Endothelial cell of umbilical vein (primary cell): ENCODE data around the gene GMEB2. TPM values are rescaled to one million over a fixed set of nuclear protein-coding genes. Genes with fewer than 3 reads are reported as not detected.

Experiments used
- BruUV-seq: library from RNA; stranded (reverse); fragments of 400-500 nt; replicated peaks from 2 replicates; lab custom pipeline; 2021; lab: Mats Ljungman, UMichigan
- CTCF ChIA-PET: fragments of 300-600, 350-600 bp; sonication (Branson Sonifier 250); formaldehyde crosslinking; loops from one replicate; lab custom pipeline; 2021; ENCODE audit warnings: antibody characterized with exemption, inconsistent platforms; lab: Charles Lee
- POLR2A ChIA-PET: fragments of 300-600, 350-600 bp; sonication (Branson Sonifier 250); formaldehyde crosslinking; loops from one replicate; lab custom pipeline; 2021; ENCODE audit warnings: antibody characterized with exemption, inconsistent platforms; lab: Charles Lee
- DNase-seq: peaks from one replicate; pipeline ENCODE4 v3.0.0-alpha.2; 2011; ENCODE audit warnings: low read depth, low spot score
- FAIRE-seq: peaks from 2 replicates; lab custom pipeline; 2011; peaks lifted over from hg19 to GRCh38; lab: Jason Lieb, UNC
- H2AFZ ChIP-seq: 2 replicates; pipeline ENCODE4 v1.6.0; 2012; ENCODE audit warnings: low read depth, low read length, control low read depth, inconsistent platforms
- H3K27ac ChIP-seq: 2 replicates; pipeline ENCODE4 v1.5.1; 2011; ENCODE audit warnings: low read depth, mild to moderate bottlenecking, control low read depth, low read length, moderate library complexity; ENCODE audit not compliant: insufficient read depth
- H3K27me3 ChIP-seq, 2 experiments: 2 replicates each; pipeline versions ENCODE4 v1.6.0 to v1.6.1; 2011; ENCODE audit warnings: low read length in 2 of 2, mixed read lengths in 1 of 2; ENCODE audit not compliant: control insufficient read depth in 2 of 2, insufficient read depth in 2 of 2
- H3K36me3 ChIP-seq, 2 experiments: 2 replicates in 1 of 2; 3 replicates in 1 of 2; pipeline ENCODE4 v1.5.1; 2011; ENCODE audit warnings: low read length in 2 of 2, mild to moderate bottlenecking in 1 of 2, moderate library complexity in 1 of 2; ENCODE audit not compliant: control insufficient read depth in 2 of 2, insufficient read depth in 2 of 2; ENCODE audit errors: extremely low read depth in 1 of 2
- H3K4me1 ChIP-seq: 3 replicates; pipeline ENCODE4 v1.5.1; 2011; ENCODE audit warnings: mild to moderate bottlenecking, low read length; ENCODE audit not compliant: control insufficient read depth, insufficient read depth; ENCODE audit errors: extremely low read depth
- H3K4me2 ChIP-seq: 2 replicates; pipeline ENCODE4 v1.6.1; 2011; ENCODE audit warnings: low read length, control low read depth, mixed read lengths; ENCODE audit not compliant: insufficient read depth
- H3K4me3 ChIP-seq, 3 experiments: fragments of 200-600 bp in 1 of 3; sonication (generic), shearing (Covaris generic) in 1 of 3; replicated peaks in 1 of 3; 2 replicates each; pipeline ENCODE4 v1.5.1; 2011 to 2016; ENCODE audit warnings: control low read depth in 3 of 3, low read length in 3 of 3, mild to moderate bottlenecking in 2 of 3, inconsistent platforms in 1 of 3, low read depth in 1 of 3, moderate library complexity in 1 of 3; ENCODE audit not compliant: insufficient read depth in 1 of 3
- H3K79me2 ChIP-seq: 2 replicates; pipeline ENCODE4 v1.6.0; 2012; ENCODE audit warnings: low read length, inconsistent platforms; ENCODE audit not compliant: control insufficient read depth, insufficient read depth
- H3K9ac ChIP-seq: replicated peaks from 2 replicates; pipeline ENCODE3; 2011; ENCODE audit warnings: low read length, control low read depth; ENCODE audit not compliant: insufficient read depth; ENCODE audit errors: extremely low read depth
- H3K9me1 ChIP-seq: replicated peaks from 3 replicates; pipeline ENCODE4 v1.6.0; 2011; ENCODE audit warnings: mild to moderate bottlenecking, low read length; ENCODE audit not compliant: control insufficient read depth, insufficient read depth; ENCODE audit errors: extremely low read depth
- H3K9me3 ChIP-seq: replicated peaks from 2 replicates; pipeline ENCODE4 v1.5.1; 2012; ENCODE audit warnings: low read length, inconsistent platforms; ENCODE audit not compliant: control insufficient read depth, insufficient read depth
- H4K20me1 ChIP-seq: replicated peaks from 2 replicates; pipeline ENCODE3; 2011; ENCODE audit warnings: mild to moderate bottlenecking, low read length; ENCODE audit not compliant: control insufficient read depth, insufficient read depth; ENCODE audit errors: extremely low read depth
- CTCF ChIP-seq, 2 donors: IDR thresholded peaks; 1 replicate in 1 of 2; 2 replicates in 1 of 2; pipeline ENCODE4 v1.5.1; 2011; ENCODE audit warnings: low read length in 2 of 2, mild to moderate bottlenecking in 2 of 2, moderate library complexity in 2 of 2, control low read depth in 1 of 2, inconsistent platforms in 1 of 2, low read depth in 1 of 2; ENCODE audit not compliant: insufficient read depth in 1 of 2; ENCODE audit errors: extremely low read depth in 1 of 2
- EZH2 ChIP-seq: IDR thresholded peaks from 2 replicates; pipeline ENCODE4 v1.6.1; 2012; ENCODE audit warnings: borderline replicate concordance, low read depth, mild to moderate bottlenecking, moderate library complexity, low read length, inconsistent platforms; ENCODE audit not compliant: severe bottlenecking
- FOS ChIP-seq: IDR thresholded peaks from 2 replicates; pipeline ENCODE4 v1.6.1; 2011; ENCODE audit warnings: mild to moderate bottlenecking, low read length, moderate library complexity, borderline replicate concordance; ENCODE audit not compliant: insufficient read depth
- GATA2 ChIP-seq: IDR thresholded peaks from 2 replicates; pipeline ENCODE4 v1.7.0; 2011; ENCODE audit warnings: low read depth, mild to moderate bottlenecking, moderate library complexity, mixed read lengths, low read length; ENCODE audit not compliant: insufficient read length, insufficient read depth
- JUN ChIP-seq: IDR thresholded peaks from 2 replicates; pipeline ENCODE4 v1.6.1; 2011; ENCODE audit warnings: borderline replicate concordance, low read depth; ENCODE audit not compliant: insufficient read length, insufficient read depth
- MAX ChIP-seq: IDR thresholded peaks from 2 replicates; pipeline ENCODE4 v1.6.1; 2011; ENCODE audit not compliant: insufficient read depth, insufficient read length
- MYC ChIP-seq: IDR thresholded peaks from one replicate; pipeline ENCODE4 v1.6.1; 2011; ENCODE audit warnings: mild to moderate bottlenecking, low read depth, low read length
- POLR2A ChIP-seq: IDR thresholded peaks from 2 replicates; pipeline ENCODE4 v1.6.1; 2012; ENCODE audit warnings: low read depth, mild to moderate bottlenecking, control low read depth, low read length
- POLR2AphosphoS5 ChIP-seq: IDR thresholded peaks from 2 replicates; pipeline ENCODE4 v1.6.1; 2012; ENCODE audit warnings: low read depth, mild to moderate bottlenecking, control low read depth, low read length, moderate library complexity; ENCODE audit not compliant: insufficient read depth
- dilution Hi-C: fragments of 300-500 bp; cut with MboI; formaldehyde crosslinking; loops from one replicate; pipeline ENCODE4 v1.15.0; 2019; ENCODE audit warnings: low sequenced_read_pairs; ENCODE audit not compliant: extremely low pct_ligation_motif_present
- intact Hi-C: fragments of 100-400 bp; cut with micrococcal nuclease; formaldehyde crosslinking; loops from one replicate; pipeline ENCODE4 v1.10.0; 2022
- polyA plus RNA-seq, 4 experiments: library from polyadenylated mRNA; depleted of rRNA in 3 of 4; stranded (reverse) in 3 of 4; unstranded in 1 of 4; fragments of >200 nt; gene quantifications; 2 replicates each; pipeline versions ENCODE4 v1.2.1 to v1.2.3, GENCODE V29; 2011 to 2012; ENCODE audit warnings: missing spikeins in 1 of 4
- total RNA-seq: library from RNA; stranded (reverse); gene quantifications from 2 replicates; pipeline ENCODE4 v1.2.3, GENCODE V29; 2021

Gene GMEB2
- total and polyA plus RNA-seq, 2 donors (not counting 3 experiments of a cell fraction or from before 2014, with no cell fraction given) = 12.7 to 14.1 TPM

GRCh38 chr20:63588641-63589041, 38.3 kb downstream of the GMEB2 start:
- Histone ChIP-seq H2AFZ (no peak overlapping the region), H3K9me3 (no peaks in the 10 kb centered on the region), H3K27me3 (no peaks in the 10 kb centered on the region), H3K4me1 (no peaks in the 10 kb centered on the region), H3K27ac (no peak overlapping the region), H3K36me3 (peaks cover 0 to 34% of the 10 kb centered on the region in 2 experiments), H3K4me3 (no peak overlapping the region), H3K9ac (no peak overlapping the region), H3K79me2 (no peaks in the 10 kb centered on the region), H4K20me1 (no peaks in the 10 kb centered on the region), H3K4me2 (no peak overlapping the region), H3K9me1 (no peaks in the 10 kb centered on the region)
- no peak for DNase-seq
- CTCF ChIA-PET = interaction anchor here (0.9 kb wide), 1 partner anchor 22 kb away, joined by 3 read pairs; no protein-coding TSS in a partner anchor
- BruUV-seq = no TSS peak
- POLR2A ChIA-PET = interaction anchor here (0.7 kb wide), 1 partner anchor 15 kb away, joined by 4 read pairs; the partner anchor contains the start of gene HELZ2
- intact Hi-C loops = no loop called here
- TF ChIP-seq GATA2 (no peak), CTCF (IDR thresholded peaks at IDR 0.05; ENCODE audit: extremely low read depth in 1 of 2, insufficient read depth in 1 of 2, low read depth in 1 of 2, low read length in 2 of 2) (no peak), EZH2 (no peak), POLR2A (no peak), MYC (no peak), JUN (no peak), FOS (no peak), POLR2AphosphoS5 (no peak), MAX (no peak)
- no peak for FAIRE-seq
- dilution Hi-C loops = no loop called here
